ENCODE measurements around the gene CBLN1.

GRCh38 chr16:49281843-49282642 is 405 bp upstream of the CBLN1 start:
- TF ChIP-seq CTCF (IDR thresholded peaks at IDR 0.05) (no peak), EP300 (IDR thresholded peaks at IDR 0.05) (no peak)
